ENCODE measurements around the gene NFE2L2.
"Not testable (repeated sequence)": the region's sequence is repeated elsewhere in the genome, so short reads cannot be mapped to it uniquely, and the experiment has no call there.

The NFE2L2 gene

GRCh38 chr2:177188482-177189469 is 75.8 kb downstream of the NFE2L2 start:
- DNase-seq: no peak

GRCh38 chr2:177187631-177188312 is 76.8 kb downstream of the NFE2L2 start:
- DNase-seq: no peak

- not testable (repeated sequence) for DNase-seq
Measured at GRCh38 chr2:177186038-177186437, 78.5 kb downstream of the NFE2L2 start.

DNA sequence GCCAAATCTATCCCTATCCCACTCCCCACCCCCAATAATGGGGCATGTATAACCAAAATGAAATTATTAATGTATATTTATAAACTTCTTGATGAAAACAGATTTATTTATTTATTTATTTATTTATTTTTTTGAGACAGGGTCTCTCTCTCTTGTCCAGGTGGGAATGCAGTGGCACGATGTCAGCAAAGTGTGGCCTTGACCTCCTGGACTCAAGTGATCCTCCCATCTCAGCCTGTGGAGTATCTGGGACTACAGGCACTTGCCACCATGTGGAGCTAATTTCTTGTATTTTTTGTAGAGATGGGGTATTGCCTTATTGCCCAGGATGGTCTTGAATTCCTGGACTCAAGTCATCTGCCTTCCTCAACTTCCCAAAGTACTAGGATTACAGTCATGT is 79.9 kb downstream of the NFE2L2 start:
- DNase-seq: no peak

DNA sequence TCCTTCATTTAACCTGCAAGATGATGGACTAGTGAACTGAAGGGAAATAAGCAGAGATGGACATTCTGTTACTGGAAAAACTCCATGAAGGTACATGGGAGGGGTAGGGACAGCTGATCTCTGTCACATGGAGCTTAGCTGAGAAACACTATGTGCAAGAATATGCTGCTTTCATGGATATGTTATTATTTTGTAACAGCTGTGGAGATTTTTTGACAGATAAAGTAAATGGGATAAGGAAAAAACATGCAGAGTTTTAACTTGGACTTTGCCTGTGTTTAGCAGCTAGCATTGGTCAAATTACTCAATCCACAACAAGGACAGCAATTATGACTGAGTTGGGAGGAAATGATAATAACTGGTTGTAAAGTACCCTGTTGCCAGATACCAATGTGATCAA is 80.7 kb downstream of the NFE2L2 start:
- DNase-seq: no peak
